Osteocyte (in vitro differentiated cells): ENCODE measurements around the gene VASP. TPM values are rescaled to one million over a fixed set of nuclear protein-coding genes. Genes with fewer than 3 reads are reported as not detected.
A peak's percentile ranks its signal among the peaks of the same experiment; 100 is the strongest.

Source experiments
- DNase-seq: peaks from one replicate; pipeline ENCODE4 v3.0.0; 2021; ENCODE audit warnings: mixed read lengths; ENCODE audit not compliant: unreplicated experiment; ENCODE audit errors: extremely low spot score
- H3K27ac Mint-ChIP-seq: one replicate; pipeline ENCODE4 v1.8.0; 2021; ENCODE audit warnings: mild to moderate bottlenecking, mixed read lengths; ENCODE audit not compliant: unreplicated experiment
- H3K27me3 Mint-ChIP-seq: one replicate; pipeline ENCODE4 v1.8.0; 2021; ENCODE audit warnings: mixed read lengths; ENCODE audit not compliant: unreplicated experiment
- H3K36me3 Mint-ChIP-seq: one replicate; pipeline ENCODE4 v1.8.0; 2021; ENCODE audit warnings: mixed read lengths; ENCODE audit not compliant: unreplicated experiment
- H3K4me1 Mint-ChIP-seq: one replicate; pipeline ENCODE4 v1.8.0; 2021; ENCODE audit warnings: mixed read lengths; ENCODE audit not compliant: unreplicated experiment
- H3K4me3 Mint-ChIP-seq: one replicate; pipeline ENCODE4 v1.8.0; 2021; ENCODE audit warnings: mild to moderate bottlenecking, moderate library complexity, mixed read lengths; ENCODE audit not compliant: unreplicated experiment
- H3K9me3 Mint-ChIP-seq: one replicate; pipeline ENCODE4 v1.8.0; 2021; ENCODE audit warnings: mixed read lengths; ENCODE audit not compliant: unreplicated experiment
- total RNA-seq: library from RNA; stranded (reverse); gene quantifications from 2 replicates; pipeline ENCODE4 v1.2.1, GENCODE V29; 2021
- TF ChIP-seq, protein P1 (sequence below): fragments of 200-600 bp; sonication (generic); IDR thresholded peaks from 2 replicates; pipeline ENCODE4 v1.5.0; 2021; ENCODE audit warnings: antibody characterized with exemption, mild to moderate bottlenecking, moderate library complexity

The VASP gene
- total RNA-seq, 1 donor from 2014 or later = 61.9 TPM

DNA sequence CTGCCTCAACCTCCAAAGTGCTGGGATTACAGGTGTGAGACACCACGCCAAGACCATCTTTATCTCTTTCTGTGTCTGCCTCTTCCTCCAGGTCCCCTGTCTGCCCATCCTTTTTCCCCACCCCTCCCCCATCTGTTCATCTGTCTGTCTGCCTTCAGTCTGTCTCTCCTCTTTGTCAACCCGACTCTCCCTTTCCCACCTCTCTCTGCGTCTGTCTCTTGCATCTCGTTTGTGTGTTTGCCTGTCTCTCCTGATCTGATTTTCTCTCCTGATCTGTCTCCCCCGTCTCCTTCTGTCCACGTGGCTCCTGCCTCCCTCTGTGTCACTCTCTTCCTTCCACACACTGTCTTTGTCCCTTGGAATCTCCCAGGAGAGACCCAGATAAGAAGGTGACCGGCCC lies 10.0 kb downstream of the VASP start:
- Mint-ChIP-seq H3K27ac (no peak overlapping the region), H3K4me1 (peaks cover 17% of the 10 kb centered on the region), H3K9me3 (no peaks in the 10 kb centered on the region), H3K27me3 (no peaks in the 10 kb centered on the region), H3K36me3 (peaks cover 17% of the 10 kb centered on the region), H3K4me3 (no peak overlapping the region)
- DNase-seq = no peak
- TF ChIP-seq, protein P1, sequence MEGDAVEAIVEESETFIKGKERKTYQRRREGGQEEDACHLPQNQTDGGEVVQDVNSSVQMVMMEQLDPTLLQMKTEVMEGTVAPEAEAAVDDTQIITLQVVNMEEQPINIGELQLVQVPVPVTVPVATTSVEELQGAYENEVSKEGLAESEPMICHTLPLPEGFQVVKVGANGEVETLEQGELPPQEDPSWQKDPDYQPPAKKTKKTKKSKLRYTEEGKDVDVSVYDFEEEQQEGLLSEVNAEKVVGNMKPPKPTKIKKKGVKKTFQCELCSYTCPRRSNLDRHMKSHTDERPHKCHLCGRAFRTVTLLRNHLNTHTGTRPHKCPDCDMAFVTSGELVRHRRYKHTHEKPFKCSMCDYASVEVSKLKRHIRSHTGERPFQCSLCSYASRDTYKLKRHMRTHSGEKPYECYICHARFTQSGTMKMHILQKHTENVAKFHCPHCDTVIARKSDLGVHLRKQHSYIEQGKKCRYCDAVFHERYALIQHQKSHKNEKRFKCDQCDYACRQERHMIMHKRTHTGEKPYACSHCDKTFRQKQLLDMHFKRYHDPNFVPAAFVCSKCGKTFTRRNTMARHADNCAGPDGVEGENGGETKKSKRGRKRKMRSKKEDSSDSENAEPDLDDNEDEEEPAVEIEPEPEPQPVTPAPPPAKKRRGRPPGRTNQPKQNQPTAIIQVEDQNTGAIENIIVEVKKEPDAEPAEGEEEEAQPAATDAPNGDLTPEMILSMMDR = no peak

DNA sequence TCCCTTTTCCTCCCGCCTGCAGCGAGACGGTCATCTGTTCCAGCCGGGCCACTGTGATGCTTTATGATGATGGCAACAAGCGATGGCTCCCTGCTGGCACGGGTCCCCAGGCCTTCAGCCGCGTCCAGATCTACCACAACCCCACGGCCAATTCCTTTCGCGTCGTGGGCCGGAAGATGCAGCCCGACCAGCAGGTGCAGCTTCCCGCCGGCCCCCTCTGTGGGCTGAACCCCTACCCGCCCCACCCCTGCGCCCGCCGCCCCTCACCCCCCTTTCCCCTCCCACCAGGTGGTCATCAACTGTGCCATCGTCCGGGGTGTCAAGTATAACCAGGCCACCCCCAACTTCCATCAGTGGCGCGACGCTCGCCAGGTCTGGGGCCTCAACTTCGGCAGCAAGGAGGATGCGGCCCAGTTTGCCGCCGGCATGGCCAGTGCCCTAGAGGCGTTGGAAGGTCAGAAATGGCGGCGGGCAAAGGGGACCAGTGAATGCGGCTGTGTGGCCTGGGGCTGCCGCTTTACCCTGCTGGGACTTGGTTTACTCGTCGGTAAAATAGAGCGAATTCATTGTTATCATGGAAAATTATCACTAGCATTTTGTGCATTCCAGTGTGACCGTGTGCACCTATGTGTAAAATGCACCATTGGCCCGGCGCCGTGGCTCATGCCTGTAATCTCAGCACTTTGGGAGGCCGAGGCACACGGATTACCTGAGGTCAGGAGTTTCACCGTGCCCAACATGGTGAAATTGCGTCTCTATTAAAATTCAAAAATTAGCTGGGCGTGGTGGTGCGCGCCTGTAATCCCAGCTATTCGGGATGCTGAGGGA lies 10.6 kb downstream of the VASP start:
- Mint-ChIP-seq H3K36me3 (peaks cover 17% of the 10 kb centered on the region), H3K9me3 (no peaks in the 10 kb centered on the region), H3K27ac (no peak overlapping the region), H3K4me1 (peaks cover 16% of the 10 kb centered on the region), H3K27me3 (no peaks in the 10 kb centered on the region), H3K4me3 (no peak overlapping the region)
- TF ChIP-seq, protein P1 = no peak
- DNase-seq = no peak

DNA sequence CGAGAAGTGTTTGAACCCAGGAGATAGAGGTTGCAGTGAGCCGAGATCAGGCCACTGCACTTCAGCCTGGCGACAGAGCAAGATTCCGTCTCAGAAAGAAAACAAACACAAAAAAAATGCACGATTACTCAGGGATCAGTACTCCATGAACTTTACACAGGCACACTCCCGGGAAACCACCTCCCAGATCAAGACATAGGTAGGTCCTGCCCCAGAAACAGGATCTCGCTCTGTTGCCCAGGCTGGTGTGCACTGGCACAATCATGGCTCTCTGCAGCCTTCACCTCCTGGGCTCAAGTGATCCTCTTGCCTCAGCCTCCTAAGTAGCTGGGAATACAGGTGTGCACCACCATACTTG lies 11.2 kb downstream of the VASP start:
- Mint-ChIP-seq H3K27ac (peak overlapping the region; percentile 27), H3K27me3 (no peaks in the 10 kb centered on the region), H3K9me3 (no peaks in the 10 kb centered on the region), H3K36me3 (peaks cover 19% of the 10 kb centered on the region), H3K4me3 (no peak overlapping the region), H3K4me1 (peaks cover 13% of the 10 kb centered on the region)
- DNase-seq = no peak
- TF ChIP-seq, protein P1 = no peak

DNA sequence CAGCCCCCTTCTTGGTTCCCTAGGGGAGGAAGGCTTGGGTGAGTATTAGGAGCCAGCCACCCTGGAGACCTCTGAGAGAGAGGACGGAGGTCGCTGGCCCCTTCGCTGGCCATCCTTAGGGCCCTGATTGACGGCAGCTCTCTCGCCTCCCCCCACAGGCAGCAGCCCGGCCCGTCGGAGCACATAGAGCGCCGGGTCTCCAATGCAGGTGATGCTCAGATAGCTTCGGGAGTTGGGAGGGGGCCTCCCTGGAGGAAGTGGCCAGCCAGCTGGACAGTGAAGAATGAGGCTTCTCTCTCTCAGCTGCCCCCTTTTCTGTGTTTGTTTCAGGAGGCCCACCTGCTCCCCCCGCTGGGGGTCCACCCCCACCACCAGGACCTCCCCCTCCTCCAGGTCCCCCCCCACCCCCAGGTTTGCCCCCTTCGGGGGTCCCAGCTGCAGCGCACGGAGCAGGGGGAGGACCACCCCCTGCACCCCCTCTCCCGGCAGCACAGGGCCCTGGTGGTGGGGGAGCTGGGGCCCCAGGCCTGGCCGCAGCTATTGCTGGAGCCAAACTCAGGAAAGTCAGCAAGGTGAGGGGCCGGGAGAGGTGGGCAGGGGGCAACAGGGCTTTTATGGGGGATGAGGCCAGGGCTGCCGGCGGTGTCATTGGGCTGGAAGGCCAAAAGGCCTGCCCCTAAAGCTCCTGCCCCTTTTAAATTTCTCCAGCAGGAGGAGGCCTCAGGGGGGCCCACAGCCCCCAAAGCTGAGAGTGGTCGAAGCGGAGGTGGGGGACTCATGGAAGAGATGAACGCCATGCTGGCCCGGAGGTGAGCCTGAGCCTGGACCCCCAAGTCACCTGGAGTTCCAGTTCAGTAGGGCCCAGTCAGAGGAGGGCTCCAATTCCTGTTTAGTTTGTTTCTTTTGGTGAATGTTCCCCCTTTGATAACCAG lies 15.0 kb downstream of the VASP start:
- no peaks in the 10 kb centered on the region for H3K9me3 Mint-ChIP-seq
- no peaks in the 10 kb centered on the region for H3K27me3 Mint-ChIP-seq

More for the DNA sequence above, 15.0 kb downstream of the VASP start:
- peaks cover 6% of the 10 kb centered on the region for H3K4me1 Mint-ChIP-seq
- peaks cover 33% of the 10 kb centered on the region for H3K36me3 Mint-ChIP-seq
- no peak overlapping the region for H3K27ac Mint-ChIP-seq
- TF ChIP-seq, protein P1 = no peak
- DNase-seq = no peak
- H3K4me3 Mint-ChIP-seq = no peak overlapping the region
